H9 (cell line): ENCODE data around the gene GRIK1. TPM values are rescaled to one million over a fixed set of nuclear protein-coding genes. Genes with fewer than 3 reads are reported as not detected.

Experiments
- DNase-seq: peaks from one replicate; pipeline ENCODE4 v3.0.0-alpha.2; 2017
- H2AFZ ChIP-seq: one replicate; pipeline ENCODE4 v1.6.1; 2013; ENCODE audit warnings: mild to moderate bottlenecking, low read length, control low read depth, moderate library complexity
- H2AK5ac ChIP-seq: 2 replicates; pipeline ENCODE4 v1.6.1; 2013; ENCODE audit warnings: low read length, control low read depth, mixed read lengths; ENCODE audit not compliant: insufficient read length
- H2BK120ac ChIP-seq: one replicate; pipeline ENCODE4 v1.6.1; 2013; ENCODE audit warnings: low read depth, mild to moderate bottlenecking, low read length, control low read depth, inconsistent platforms; ENCODE audit not compliant: poor library complexity, severe bottlenecking
- H2BK12ac ChIP-seq: 2 replicates; pipeline ENCODE4 v1.6.1; 2013; ENCODE audit warnings: low read length, control low read depth, mixed read lengths, low read depth; ENCODE audit not compliant: insufficient read length
- H2BK15ac ChIP-seq: 2 replicates; pipeline ENCODE4 v1.6.1; 2013; ENCODE audit warnings: low read depth, low read length, control low read depth
- H2BK20ac ChIP-seq: one replicate; pipeline ENCODE4 v1.6.1; 2013; ENCODE audit warnings: low read depth, mild to moderate bottlenecking, low read length, control low read depth, inconsistent platforms; ENCODE audit not compliant: poor library complexity, severe bottlenecking
- H2BK5ac ChIP-seq: 2 replicates; pipeline ENCODE4 v1.6.1; 2013; ENCODE audit warnings: low read length, control low read depth, mixed read lengths; ENCODE audit not compliant: insufficient read length
- H3K14ac ChIP-seq: 2 replicates; pipeline ENCODE4 v1.6.1; 2013; ENCODE audit warnings: low read length, control low read depth; ENCODE audit not compliant: insufficient read depth
- H3K18ac ChIP-seq: 2 replicates; pipeline ENCODE4 v1.6.1; 2013; ENCODE audit warnings: low read depth, mild to moderate bottlenecking, mixed read lengths, low read length, control low read depth; ENCODE audit not compliant: insufficient read length
- H3K23ac ChIP-seq: 2 replicates; pipeline ENCODE4 v1.6.1; 2013; ENCODE audit warnings: low read length, control low read depth, mixed read lengths, low read depth; ENCODE audit not compliant: insufficient read length
- H3K23me2 ChIP-seq: 2 replicates; pipeline ENCODE4 v1.6.1; 2013; ENCODE audit warnings: low read depth, mild to moderate bottlenecking, mixed read lengths, low read length, control low read depth; ENCODE audit not compliant: insufficient read length, poor library complexity, severe bottlenecking
- H3K27ac ChIP-seq: 2 replicates; pipeline ENCODE4 v1.5.1; 2013; ENCODE audit warnings: low read length, control low read depth, mixed read lengths, low read depth; ENCODE audit not compliant: insufficient read length
- H3K27me3 ChIP-seq: 2 replicates; pipeline ENCODE4 v1.6.1; 2013; ENCODE audit warnings: low read length, control low read depth, inconsistent platforms; ENCODE audit not compliant: insufficient read depth
- H3K4ac ChIP-seq: 2 replicates; pipeline ENCODE4 v1.6.1; 2013; ENCODE audit warnings: low read depth, mild to moderate bottlenecking, control low read depth, inconsistent platforms, low read length, moderate library complexity
- H3K4me1 ChIP-seq: 2 replicates; pipeline ENCODE4 v1.6.1; 2013; ENCODE audit warnings: low read length, control low read depth, inconsistent platforms; ENCODE audit not compliant: insufficient read depth
- H3K4me2 ChIP-seq: 2 replicates; pipeline ENCODE4 v1.6.1; 2013; ENCODE audit warnings: low read length, control low read depth, mixed read lengths; ENCODE audit not compliant: insufficient read length, insufficient read depth
- H3K56ac ChIP-seq: 2 replicates; pipeline ENCODE4 v1.6.1; 2013; ENCODE audit warnings: low read depth, mild to moderate bottlenecking, mixed read lengths, low read length, control low read depth; ENCODE audit not compliant: insufficient read length
- H3K79me1 ChIP-seq: 2 replicates; pipeline ENCODE4 v1.6.1; 2013; ENCODE audit warnings: low read depth, mild to moderate bottlenecking, moderate library complexity, low read length, control low read depth, inconsistent platforms; ENCODE audit not compliant: insufficient read depth, poor library complexity, severe bottlenecking
- H3K79me2 ChIP-seq: 2 replicates; pipeline ENCODE4 v1.6.1; 2013; ENCODE audit warnings: low read length, control low read depth, inconsistent platforms; ENCODE audit not compliant: insufficient read depth
- H3K9ac ChIP-seq: 2 replicates; pipeline ENCODE4 v1.6.1; 2013; ENCODE audit warnings: low read length, control low read depth, mixed read lengths; ENCODE audit not compliant: insufficient read length; ENCODE audit errors: extremely low read depth
- H3K9me3 ChIP-seq: one replicate; pipeline ENCODE4 v1.6.1; 2013; ENCODE audit warnings: low read depth, low read length, inconsistent platforms; ENCODE audit not compliant: control insufficient read depth
- H3T11ph ChIP-seq: one replicate; pipeline ENCODE4 v1.6.1; 2013; ENCODE audit warnings: mild to moderate bottlenecking, low read length, control low read depth, inconsistent platforms
- H4K20me1 ChIP-seq: one replicate; pipeline ENCODE4 v1.6.1; 2013; ENCODE audit not compliant: control insufficient read depth, insufficient read length, insufficient read depth
- H4K5ac ChIP-seq: 2 replicates; pipeline ENCODE4 v1.6.1; 2013; ENCODE audit warnings: low read depth, mild to moderate bottlenecking, mixed read lengths, low read length, control low read depth; ENCODE audit not compliant: insufficient read length
- H4K8ac ChIP-seq: replicated peaks from 2 replicates; pipeline ENCODE4 v1.6.1; 2013; ENCODE audit warnings: low read length, control low read depth, mixed read lengths, low read depth; ENCODE audit not compliant: insufficient read length
- H4K91ac ChIP-seq: 2 replicates; pipeline ENCODE4 v1.6.1; 2013; ENCODE audit warnings: low read depth, mild to moderate bottlenecking, moderate library complexity, mixed read lengths, low read length, control low read depth; ENCODE audit not compliant: insufficient read length
- H3K27ac Mint-ChIP-seq, 3 experiments: 2 replicates in 2 of 3; 3 replicates in 1 of 3; pipeline ENCODE4 v1.8.0; 2020 to 2021; ENCODE audit warnings: mixed read lengths in 3 of 3, mild to moderate bottlenecking in 1 of 3, moderate library complexity in 1 of 3
- H3K27me3 Mint-ChIP-seq: 2 replicates; pipeline ENCODE4 v1.8.0; 2021; ENCODE audit warnings: low read depth, mild to moderate bottlenecking, moderate library complexity, mixed read lengths
- H3K36me3 Mint-ChIP-seq, 3 experiments: 2 replicates in 2 of 3; 3 replicates in 1 of 3; pipeline ENCODE4 v1.8.0; 2020 to 2021; ENCODE audit warnings: low read depth in 3 of 3, mixed read lengths in 3 of 3; ENCODE audit not compliant: insufficient read depth in 1 of 3
- H3K4me1 Mint-ChIP-seq, 2 experiments: 2 replicates each; pipeline ENCODE4 v1.8.0; 2020; ENCODE audit warnings: mixed read lengths in 2 of 2
- H3K4me3 Mint-ChIP-seq, 2 experiments: 2 replicates in 1 of 2; 3 replicates in 1 of 2; pipeline ENCODE4 v1.8.0; 2020 to 2021; ENCODE audit warnings: mild to moderate bottlenecking in 2 of 2, mixed read lengths in 2 of 2, moderate library complexity in 1 of 2
- H3K9me3 Mint-ChIP-seq, 2 experiments: 2 replicates in 1 of 2; 3 replicates in 1 of 2; pipeline ENCODE4 v1.8.0; 2020; ENCODE audit warnings: mild to moderate bottlenecking in 2 of 2, mixed read lengths in 2 of 2, moderate library complexity in 1 of 2
- WGBS: extraction: QIAGEN DNeasy Blood & Tissue Kit; methylation state at CpG from one replicate; pipeline ENCODE4 v1.1.7; 2013; ENCODE audit warnings: missing lambda C conversion rate, low lambda C conversion rate, mixed read lengths; ENCODE audit not compliant: insufficient read length; ENCODE audit errors: extremely low coverage; 5-methylcytosine and 5-hydroxymethylcytosine counted together
- total RNA-seq: library from RNA; stranded (reverse); gene quantifications from 2 replicates; pipeline ENCODE4 v1.2.1, GENCODE V29; 2021
- TF ChIP-seq, protein P1 (sequence below): fragments of 200-600 bp; sonication (generic); conservative IDR thresholded peaks from 3 replicates; pipeline ENCODE4 v1.8.0; 2021; ENCODE audit warnings: antibody characterized with exemption, mild to moderate bottlenecking

The GRIK1 gene
- total RNA-seq, 1 experiment from 2014 or later, result not detected

DNA sequence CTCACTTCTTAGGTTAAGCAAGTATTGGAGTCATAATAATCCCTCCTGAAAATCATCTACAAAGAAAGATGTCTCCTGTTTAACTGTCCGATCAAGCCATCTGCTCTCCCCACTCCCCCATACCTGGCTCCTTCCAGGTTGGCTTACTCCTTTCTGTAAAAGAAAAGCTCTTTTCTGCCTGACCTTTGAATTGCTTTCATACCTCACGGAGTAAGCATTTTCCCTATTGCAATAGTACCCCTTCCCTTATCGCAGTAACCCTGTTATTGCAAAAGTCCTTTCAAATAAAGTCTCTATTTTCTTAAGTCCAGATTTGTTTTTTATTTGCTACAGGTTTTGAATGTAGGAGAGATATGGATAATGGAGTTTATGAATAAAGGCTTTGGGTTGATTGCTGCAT, 150.4 kb downstream of the GRIK1 start:
- Mint-ChIP-seq H3K27ac (no peak overlapping the region), H3K36me3 (no peaks in the 10 kb centered on the region; a peak in 1 of 7 replicates), H3K9me3 (no peaks in the 10 kb centered on the region), H3K4me1 (peaks cover 24 to 35% of the 10 kb centered on the region in 2 experiments), H3K27me3 (no peaks in the 10 kb centered on the region), H3K4me3 (no peak overlapping the region)
- no peaks in the 10 kb centered on the region for H3K9me3 ChIP-seq
- H3K27me3 ChIP-seq, result no peaks in the 10 kb centered on the region
- no peak for DNase-seq
- no peak overlapping the region for H4K5ac ChIP-seq
- no CpG with 5 or more reads among the region's 3 CpGs for WGBS
- H3K79me1 ChIP-seq, result no peaks in the 10 kb centered on the region
- no peak overlapping the region for H3K9ac ChIP-seq
- H3K4me2 ChIP-seq, result no peak overlapping the region
- H4K91ac ChIP-seq, result no peak overlapping the region
- no peak overlapping the region for H2BK12ac ChIP-seq
- H3K56ac ChIP-seq, result no peak overlapping the region
- peaks cover 5% of the 10 kb centered on the region; the same call in 1 of the 2 replicates for H3K4me1 ChIP-seq
- H2BK120ac ChIP-seq, result no peak overlapping the region
- H3T11ph ChIP-seq, result no peak overlapping the region
- H3K14ac ChIP-seq, result no peak overlapping the region
- H3K79me2 ChIP-seq, result no peaks in the 10 kb centered on the region
- H2BK20ac ChIP-seq, result no peak overlapping the region
- H2BK5ac ChIP-seq, result no peak overlapping the region
- TF ChIP-seq, protein P1, sequence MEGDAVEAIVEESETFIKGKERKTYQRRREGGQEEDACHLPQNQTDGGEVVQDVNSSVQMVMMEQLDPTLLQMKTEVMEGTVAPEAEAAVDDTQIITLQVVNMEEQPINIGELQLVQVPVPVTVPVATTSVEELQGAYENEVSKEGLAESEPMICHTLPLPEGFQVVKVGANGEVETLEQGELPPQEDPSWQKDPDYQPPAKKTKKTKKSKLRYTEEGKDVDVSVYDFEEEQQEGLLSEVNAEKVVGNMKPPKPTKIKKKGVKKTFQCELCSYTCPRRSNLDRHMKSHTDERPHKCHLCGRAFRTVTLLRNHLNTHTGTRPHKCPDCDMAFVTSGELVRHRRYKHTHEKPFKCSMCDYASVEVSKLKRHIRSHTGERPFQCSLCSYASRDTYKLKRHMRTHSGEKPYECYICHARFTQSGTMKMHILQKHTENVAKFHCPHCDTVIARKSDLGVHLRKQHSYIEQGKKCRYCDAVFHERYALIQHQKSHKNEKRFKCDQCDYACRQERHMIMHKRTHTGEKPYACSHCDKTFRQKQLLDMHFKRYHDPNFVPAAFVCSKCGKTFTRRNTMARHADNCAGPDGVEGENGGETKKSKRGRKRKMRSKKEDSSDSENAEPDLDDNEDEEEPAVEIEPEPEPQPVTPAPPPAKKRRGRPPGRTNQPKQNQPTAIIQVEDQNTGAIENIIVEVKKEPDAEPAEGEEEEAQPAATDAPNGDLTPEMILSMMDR, result no peak
- no peak overlapping the region for H3K27ac ChIP-seq
- H4K8ac ChIP-seq, result no peak overlapping the region
- H2AFZ ChIP-seq, result no peak overlapping the region
- no peak overlapping the region for H2BK15ac ChIP-seq
- H3K18ac ChIP-seq, result no peak overlapping the region
- H3K4ac ChIP-seq, result no peak overlapping the region
- H4K20me1 ChIP-seq, result no peaks in the 10 kb centered on the region
- no peaks in the 10 kb centered on the region for H3K23me2 ChIP-seq
- H3K23ac ChIP-seq, result no peak overlapping the region
- H2AK5ac ChIP-seq, result no peak overlapping the region
